PC-3 (cell line): ENCODE measurements around the gene RHBG. TPM values are rescaled to one million over a fixed set of nuclear protein-coding genes. Genes with fewer than 3 reads are reported as not detected.

ENCODE experiments used
- ATAC-seq: fragments of 200-7000 bp; cut with Tn5 transposase; 2 replicates; pipeline ENCODE4 v1.9.1; 2020; ENCODE audit warnings: mild to moderate bottlenecking, moderate library complexity
- BruUV-seq: library from RNA; stranded (reverse); fragments of 400-500 nt; replicated peaks from 2 replicates; lab custom pipeline; 2021; lab: Mats Ljungman, UMichigan
- CTCF ChIA-PET: fragments of 300-600 bp; sonication (Branson Sonifier 250); formaldehyde crosslinking; loops from one replicate; lab custom pipeline; 2022; ENCODE audit warnings: antibody characterized with exemption; lab: Charles Lee
- POLR2A ChIA-PET: fragments of 300-600 bp; sonication (Branson Sonifier 250); formaldehyde crosslinking; loops from one replicate; lab custom pipeline; 2022; ENCODE audit warnings: antibody characterized with exemption; ENCODE audit not compliant: unreplicated experiment; lab: Charles Lee
- DNase-seq: peaks from one replicate; pipeline ENCODE4 v3.0.0-alpha.2; 2015
- H2AFZ ChIP-seq: fragments of 300-600 bp; sonication (generic); 2 replicates; pipeline ENCODE4 v1.6.0; 2016; ENCODE audit warnings: antibody characterized with exemption, low read length
- H3F3A ChIP-seq: fragments of 300-600 bp; sonication (generic); one replicate; pipeline ENCODE4 v1.6.0; 2017; ENCODE audit warnings: antibody characterized with exemption, low read length, control low read depth, mild to moderate bottlenecking; ENCODE audit not compliant: unreplicated experiment
- H3K27ac ChIP-seq: fragments of 300-600 bp; sonication (generic); 2 replicates; pipeline ENCODE4 v1.5.1; 2016; ENCODE audit warnings: mild to moderate bottlenecking, low read length
- H3K27me3 ChIP-seq: fragments of 300-600 bp; sonication (generic); 2 replicates; pipeline ENCODE4 v1.6.1; 2016; ENCODE audit warnings: low read length, mixed read lengths
- H3K36me3 ChIP-seq: fragments of 300-600 bp; sonication (generic); 2 replicates; pipeline ENCODE4 v1.6.1; 2016; ENCODE audit warnings: low read depth, mixed run types, low read length, mixed read lengths
- H3K4me1 ChIP-seq: fragments of 300-600 bp; sonication (generic); 2 replicates; pipeline ENCODE4 v1.5.1; 2016; ENCODE audit warnings: low read length; ENCODE audit not compliant: insufficient read depth
- H3K4me2 ChIP-seq: fragments of 300-600 bp; sonication (generic); 2 replicates; pipeline ENCODE4 v1.6.0; 2016; ENCODE audit warnings: low read length
- H3K4me3 ChIP-seq: fragments of 300-600 bp; sonication (generic); 2 replicates; pipeline ENCODE4 v1.5.1; 2016; ENCODE audit warnings: mild to moderate bottlenecking, low read length, mixed read lengths
- H3K79me2 ChIP-seq: fragments of 300-600 bp; sonication (generic); 2 replicates; pipeline ENCODE4 v1.6.1; 2017; ENCODE audit warnings: low read length, mixed read lengths
- H3K9ac ChIP-seq: fragments of 300-600 bp; sonication (generic); 2 replicates; pipeline ENCODE4 v1.6.0; 2016; ENCODE audit warnings: mild to moderate bottlenecking, low read length
- H3K9me2 ChIP-seq: fragments of 300-600 bp; sonication (generic); replicated peaks from 2 replicates; pipeline ENCODE4 v1.6.1; 2016; ENCODE audit warnings: mixed run types, low read length, mixed read lengths
- H3K9me3 ChIP-seq: fragments of 300-600 bp; sonication (generic); 2 replicates; pipeline ENCODE4 v1.6.1; 2016; ENCODE audit warnings: low read length, mixed read lengths
- H4K20me1 ChIP-seq: fragments of 300-600 bp; sonication (generic); 2 replicates; pipeline ENCODE4 v1.6.1; 2016; ENCODE audit warnings: low read length, mixed read lengths
- CTCF ChIP-seq: fragments of 300-600 bp; sonication (generic); conservative IDR thresholded peaks from 2 replicates; pipeline ENCODE4 v1.5.1; 2017; ENCODE audit warnings: antibody characterized with exemption, low read depth, mild to moderate bottlenecking, low read length
- EZH2 ChIP-seq: fragments of 300-600 bp; sonication (generic); IDR thresholded peaks from one replicate; pipeline ENCODE4 v1.6.1; 2017; ENCODE audit warnings: antibody characterized with exemption, mild to moderate bottlenecking, low read length; ENCODE audit not compliant: unreplicated experiment
- EZH2phosphoT487 ChIP-seq: fragments of 300-600 bp; sonication (generic); IDR thresholded peaks from 2 replicates; pipeline ENCODE4 v1.6.1; 2018; ENCODE audit warnings: mild to moderate bottlenecking, antibody characterized with exemption, low read length, borderline replicate concordance
- intact Hi-C: fragments of 100-400 bp; cut with micrococcal nuclease; formaldehyde crosslinking; loops from 2 replicates; pipeline ENCODE4 v1.9.0; 2023
- total RNA-seq: library from RNA; depleted of rRNA; stranded (reverse); fragments of >200 nt; gene quantifications from 2 replicates; pipeline ENCODE4 v1.2.3, GENCODE V29; 2014

RHBG gene
- total RNA-seq, 1 experiment from 2014 or later = 0.26 TPM

- TF ChIP-seq EZH2 (no peak), CTCF (no peak), EZH2phosphoT487 (no peak)
- no peaks in the 10 kb centered on the region for H3K9me3 ChIP-seq
- CTCF ChIA-PET = no interaction called here
- POLR2A ChIA-PET = no interaction called here
- no peak overlapping the region for H3K9ac ChIP-seq
- ATAC-seq (no peak), DNase-seq (no peak)
- intact Hi-C loops = no loop called here
- no peaks in the 10 kb centered on the region for H3F3A ChIP-seq
- no peaks in the 10 kb centered on the region for H4K20me1 ChIP-seq
- no peaks in the 10 kb centered on the region for H3K4me1 ChIP-seq
- peaks cover 96% of the 10 kb centered on the region for H3K27me3 ChIP-seq
- no peaks in the 10 kb centered on the region for H3K79me2 ChIP-seq
- H3K36me3 ChIP-seq = no peaks in the 10 kb centered on the region
- no peaks in the 10 kb centered on the region for H3K9me2 ChIP-seq
- no peak overlapping the region for H3K4me3 ChIP-seq
- no peak overlapping the region for H3K4me2 ChIP-seq
- no peak overlapping the region for H3K27ac ChIP-seq
- no TSS peak for BruUV-seq
- no peak overlapping the region for H2AFZ ChIP-seq
Measured at GRCh38 chr1:156428746-156429288, 59.8 kb downstream of the RHBG start.

GRCh38 chr1:156429313-156430060 is 60.5 kb downstream of the RHBG start:
- Histone ChIP-seq H3K79me2 (no peaks in the 10 kb centered on the region), H3K36me3 (no peaks in the 10 kb centered on the region), H3K4me3 (no peak overlapping the region), H3K27ac (no peak overlapping the region), H2AFZ (no peak overlapping the region), H3K9me3 (no peaks in the 10 kb centered on the region), H3K27me3 (peaks cover 98% of the 10 kb centered on the region), H4K20me1 (no peaks in the 10 kb centered on the region), H3K9me2 (no peaks in the 10 kb centered on the region), H3K9ac (no peak overlapping the region), H3K4me2 (no peak overlapping the region), H3K4me1 (no peaks in the 10 kb centered on the region), H3F3A (no peaks in the 10 kb centered on the region)
- no TSS peak for BruUV-seq
- DNase-seq (no peak), ATAC-seq (no peak)
- ChIA-PET CTCF (no interaction called here), POLR2A (no interaction called here)
- intact Hi-C loops = no loop called here
- no peak for TF ChIP-seq EZH2phosphoT487
- no peak for TF ChIP-seq CTCF
- no peak for TF ChIP-seq EZH2

- ATAC-seq = no peak
- no peaks in the 10 kb centered on the region for H3K4me1 ChIP-seq
- DNase-seq = no peak
- H3K4me3 ChIP-seq = no peak overlapping the region
- H3K9me3 ChIP-seq = no peaks in the 10 kb centered on the region
- intact Hi-C loops = no loop called here
- BruUV-seq = no TSS peak
- no peaks in the 10 kb centered on the region for H3K9me2 ChIP-seq
- TF ChIP-seq EZH2 = no peak
- no peak overlapping the region for H2AFZ ChIP-seq
- H3K27me3 ChIP-seq = peaks cover 98% of the 10 kb centered on the region
- POLR2A ChIA-PET = no interaction called here
- CTCF ChIA-PET = interaction anchor here (0.6 to 0.7 kb wide), 2 partner anchors 45 to 410 kb away, joined by 7 read pairs; no protein-coding TSS in a partner anchor
- no peaks in the 10 kb centered on the region for H3K79me2 ChIP-seq
- no peak overlapping the region for H3K9ac ChIP-seq
- H4K20me1 ChIP-seq = no peaks in the 10 kb centered on the region
- H3K4me2 ChIP-seq = no peak overlapping the region
- H3F3A ChIP-seq = no peaks in the 10 kb centered on the region
- no peak overlapping the region for H3K27ac ChIP-seq
- no peaks in the 10 kb centered on the region for H3K36me3 ChIP-seq
Measured at GRCh38 chr1:156430303-156430702, 61.3 kb downstream of the RHBG start.
